ENCODE measurements around the gene SP140L. TPM values are rescaled to one million over a fixed set of nuclear protein-coding genes. Genes with fewer than 3 reads are reported as not detected.

SP140L gene
- total and polyA plus RNA-seq, 2 experiments from 2014 or later = 0.30 TPM; not detected in 1

DNA sequence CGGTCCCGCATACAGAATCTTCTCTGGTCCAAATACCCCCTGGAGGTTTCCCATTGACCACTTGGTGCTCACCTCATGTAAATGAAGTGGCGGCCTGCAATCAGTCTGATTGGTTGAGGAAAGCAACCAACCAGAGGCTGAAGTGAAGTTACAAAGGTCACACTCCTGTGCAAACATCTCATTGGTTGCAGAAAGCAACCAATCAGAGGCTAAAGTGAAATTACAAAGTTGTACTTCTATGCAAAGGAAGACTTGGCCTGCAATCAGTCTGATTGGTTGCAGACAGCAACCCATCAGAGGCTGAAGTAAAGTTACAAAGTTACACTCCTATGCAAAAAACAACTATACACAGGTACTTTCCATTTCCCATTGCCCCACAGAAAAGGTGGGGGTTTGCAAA lies 86.5 kb downstream of the SP140L start:
- H3K4me1 ChIP-seq (ENCODE audit: low read depth) = no peaks in the 10 kb centered on the region
- peaks cover 31% of the 10 kb centered on the region for H3K27me3 ChIP-seq
- no peak for DNase-seq (ENCODE audit: low read depth in 1 of 2, low spot score in 1 of 2)
- TF ChIP-seq, protein P1, sequence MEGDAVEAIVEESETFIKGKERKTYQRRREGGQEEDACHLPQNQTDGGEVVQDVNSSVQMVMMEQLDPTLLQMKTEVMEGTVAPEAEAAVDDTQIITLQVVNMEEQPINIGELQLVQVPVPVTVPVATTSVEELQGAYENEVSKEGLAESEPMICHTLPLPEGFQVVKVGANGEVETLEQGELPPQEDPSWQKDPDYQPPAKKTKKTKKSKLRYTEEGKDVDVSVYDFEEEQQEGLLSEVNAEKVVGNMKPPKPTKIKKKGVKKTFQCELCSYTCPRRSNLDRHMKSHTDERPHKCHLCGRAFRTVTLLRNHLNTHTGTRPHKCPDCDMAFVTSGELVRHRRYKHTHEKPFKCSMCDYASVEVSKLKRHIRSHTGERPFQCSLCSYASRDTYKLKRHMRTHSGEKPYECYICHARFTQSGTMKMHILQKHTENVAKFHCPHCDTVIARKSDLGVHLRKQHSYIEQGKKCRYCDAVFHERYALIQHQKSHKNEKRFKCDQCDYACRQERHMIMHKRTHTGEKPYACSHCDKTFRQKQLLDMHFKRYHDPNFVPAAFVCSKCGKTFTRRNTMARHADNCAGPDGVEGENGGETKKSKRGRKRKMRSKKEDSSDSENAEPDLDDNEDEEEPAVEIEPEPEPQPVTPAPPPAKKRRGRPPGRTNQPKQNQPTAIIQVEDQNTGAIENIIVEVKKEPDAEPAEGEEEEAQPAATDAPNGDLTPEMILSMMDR (IDR thresholded peaks at IDR 0.05; ENCODE audit: low read depth, low read length) = no peak
- H3K36me3 ChIP-seq = no peaks in the 10 kb centered on the region
- no peak overlapping the region for H3K4me3 ChIP-seq
- H3K27ac ChIP-seq = no peak overlapping the region
- H3K9me3 ChIP-seq (ENCODE audit: low read depth) = no peaks in the 10 kb centered on the region

DNA sequence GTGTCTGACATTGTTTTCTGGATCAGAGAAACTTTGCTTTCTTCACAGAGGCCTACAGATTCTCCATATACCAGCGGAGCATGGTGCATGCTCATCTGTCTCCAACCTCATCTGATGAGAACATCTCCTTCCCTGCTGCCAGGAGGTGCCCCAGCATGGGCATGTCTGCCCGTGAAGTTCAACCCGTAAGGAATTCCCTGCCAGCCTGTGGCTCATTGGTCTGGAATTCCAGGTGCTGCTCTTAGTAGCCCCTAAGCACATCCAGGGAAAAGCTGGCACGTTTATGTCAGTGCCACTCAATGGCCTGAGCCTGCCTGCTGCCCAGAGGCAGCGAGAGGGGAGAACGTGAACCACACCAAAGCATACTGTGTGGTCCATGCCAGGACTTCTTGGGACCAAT lies 87.3 kb downstream of the SP140L start:
- H3K4me1 ChIP-seq (ENCODE audit: low read depth) = no peaks in the 10 kb centered on the region
- DNase-seq (ENCODE audit: low read depth in 1 of 2, low spot score in 1 of 2) = no peak
- TF ChIP-seq, protein P1 (IDR thresholded peaks at IDR 0.05; ENCODE audit: low read depth, low read length) = no peak
- no peak overlapping the region for H3K4me3 ChIP-seq
- no peak overlapping the region for H3K27ac ChIP-seq
- H3K9me3 ChIP-seq (ENCODE audit: low read depth) = no peaks in the 10 kb centered on the region
- H3K27me3 ChIP-seq = peaks cover 31% of the 10 kb centered on the region
- H3K36me3 ChIP-seq = no peaks in the 10 kb centered on the region

DNA sequence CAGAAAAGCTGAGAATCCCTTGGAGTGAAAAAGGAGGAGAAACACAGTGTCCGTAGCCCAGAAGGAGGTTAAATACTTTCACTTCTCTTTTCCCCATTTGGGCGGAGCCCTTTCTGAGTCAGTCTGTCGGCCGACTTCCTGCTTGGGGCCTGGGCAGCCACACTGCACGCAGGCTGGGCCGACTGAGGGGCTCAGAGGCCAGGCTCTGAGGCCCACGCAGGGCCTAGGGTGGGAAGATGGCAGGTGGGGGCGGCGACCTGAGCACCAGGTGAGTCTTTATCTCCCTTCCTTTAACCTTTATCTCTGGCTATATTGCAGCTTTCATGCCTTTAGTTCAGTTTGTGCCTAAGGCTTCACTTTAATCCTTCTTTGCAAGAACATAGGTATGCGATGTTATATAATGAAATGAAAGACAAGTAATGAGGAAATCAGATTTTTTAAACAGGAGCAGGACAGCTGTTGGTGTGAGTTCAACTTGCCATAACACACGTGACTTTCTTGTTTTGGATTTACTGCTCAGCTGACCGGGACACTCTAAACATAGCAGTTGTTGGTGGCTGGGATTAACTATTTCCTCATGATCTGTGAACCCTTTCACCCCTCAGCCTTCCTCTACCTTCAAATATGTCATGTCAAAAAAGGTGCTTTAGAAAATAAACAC lies 89.2 kb downstream of the SP140L start, which contains the start of gene SP100:
Gene SP100, plus strand, starts transcription at position 141 of the 661 bp plus-strand sequence. Its CDS starts 96 bp downstream, at position 237.
- Histone ChIP-seq H3K9me3 (ENCODE audit: low read depth) (no peaks in the 10 kb centered on the region), H3K27me3 (peaks cover 18% of the 10 kb centered on the region), H3K36me3 (no peaks in the 10 kb centered on the region), H3K27ac (no peak within 1 kb of the TSS), H3K4me3 (no peak within 1 kb of the TSS), H3K4me1 (ENCODE audit: low read depth) (no peaks in the 10 kb centered on the region)
- peak in 1 of 2 donors; percentile 84 for DNase-seq (ENCODE audit: low read depth in 1 of 2, low spot score in 1 of 2)
- TF ChIP-seq, protein P1 (IDR thresholded peaks at IDR 0.05; ENCODE audit: low read depth, low read length) = no peak

DNA sequence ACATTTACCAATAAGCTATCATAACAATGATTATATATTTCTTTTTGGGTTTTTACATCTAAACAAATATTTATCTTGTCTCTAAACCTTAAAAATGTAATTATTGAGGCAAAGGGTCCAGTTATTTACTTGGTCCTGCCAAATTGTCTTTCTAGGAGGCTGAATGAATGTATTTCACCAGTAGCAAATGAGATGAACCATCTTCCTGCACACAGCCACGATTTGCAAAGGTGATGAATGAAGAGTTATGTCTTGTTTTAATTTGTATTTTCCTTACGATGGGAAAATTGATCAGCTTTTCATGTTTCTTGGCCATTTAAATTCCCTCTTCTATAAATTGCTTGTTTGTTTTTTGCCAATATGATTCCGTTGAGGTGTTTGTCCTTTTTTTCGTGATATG lies 90.4 kb downstream of the SP140L start:
- Histone ChIP-seq H3K27me3 (peaks cover 10% of the 10 kb centered on the region), H3K4me1 (ENCODE audit: low read depth) (no peaks in the 10 kb centered on the region), H3K9me3 (ENCODE audit: low read depth) (no peaks in the 10 kb centered on the region), H3K36me3 (no peaks in the 10 kb centered on the region), H3K4me3 (no peak overlapping the region), H3K27ac (no peak overlapping the region)
- no peak for DNase-seq (ENCODE audit: low read depth in 1 of 2, low spot score in 1 of 2)
- TF ChIP-seq, protein P1 (IDR thresholded peaks at IDR 0.05; ENCODE audit: low read depth, low read length) = no peak

DNA sequence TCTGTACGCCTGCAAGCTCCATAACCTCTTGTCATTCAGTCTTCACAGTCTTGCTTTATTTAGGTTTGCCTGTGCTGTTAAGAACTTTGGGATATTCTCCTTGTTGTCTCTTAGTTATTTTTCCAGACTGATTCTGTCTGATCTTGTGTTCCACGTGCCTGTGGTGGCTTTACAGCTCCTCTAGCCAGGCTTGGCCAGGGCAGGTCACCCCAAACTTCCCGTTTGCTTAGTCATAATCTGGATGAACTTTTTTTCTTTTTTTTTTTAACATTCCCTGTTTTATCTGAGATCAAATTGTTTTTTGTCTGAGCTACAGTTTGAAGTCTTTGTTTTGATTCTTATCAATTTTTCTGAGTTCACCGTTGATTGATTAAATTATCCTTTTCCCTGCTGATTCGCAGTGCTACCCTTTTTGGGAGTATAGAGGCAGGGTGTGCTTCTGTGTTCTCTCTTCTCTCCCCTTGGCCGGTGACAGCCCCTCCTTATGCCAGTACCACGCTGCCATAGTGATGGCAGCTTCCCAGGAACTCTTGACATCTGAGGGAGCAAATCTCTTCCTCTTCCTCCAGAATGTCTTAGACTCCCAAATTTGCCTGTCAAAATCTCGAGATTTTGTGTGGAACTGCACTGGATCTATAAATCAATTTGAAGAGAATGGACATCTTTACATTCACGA lies 91.5 kb downstream of the SP140L start:
- Histone ChIP-seq H3K4me1 (ENCODE audit: low read depth) (no peaks in the 10 kb centered on the region), H3K27me3 (peaks cover 4% of the 10 kb centered on the region), H3K4me3 (no peak overlapping the region), H3K36me3 (no peaks in the 10 kb centered on the region), H3K9me3 (ENCODE audit: low read depth) (no peaks in the 10 kb centered on the region), H3K27ac (no peak overlapping the region)
- DNase-seq (ENCODE audit: low read depth in 1 of 2, low spot score in 1 of 2) = peak in 1 of 2 donors; percentile 64
- TF ChIP-seq, protein P1 (IDR thresholded peaks at IDR 0.05; ENCODE audit: low read depth, low read length) = no peak
